Left ventricle myocardium superior (tissue), 1 donor: Measurements from ENCODE around the gene PPM1D. TPM values are rescaled to one million over a fixed set of nuclear protein-coding genes. Genes with fewer than 3 reads are reported as not detected.

ENCODE experiments used
- ATAC-seq: fragments of 200-7000 bp; cut with Tn5 transposase; one replicate; pipeline ENCODE4 v1.9.1; 2020; ENCODE audit warnings: mild to moderate bottlenecking, moderate library complexity
- DNase-seq: peaks from one replicate; pipeline ENCODE4 v3.0.0-alpha.2; 2020
- intact Hi-C: fragments of 100-400 bp; cut with micrococcal nuclease; formaldehyde crosslinking; loops from one replicate; pipeline ENCODE4 v1.11.0; 2022
- total RNA-seq: library from RNA; stranded (reverse); fragmentation: NEBNext Ultra II Directional; extraction: Animal tissue kit (Norgen Biotek cat#: 25700); gene quantifications from one replicate; pipeline ENCODE4 v1.2.1, GENCODE V29; 2021
- donor health status: DM: no; HTN: yes; CAD: no; lungs with severe emphysema.

PPM1D gene
- total RNA-seq, 1 donor from 2014 or later: 7.4 TPM

GRCh38 chr17:60712675-60713074, 112.7 kb downstream of the PPM1D start:
- DNase-seq: no peak
- intact Hi-C loops: no loop called here
- no peak for ATAC-seq

GRCh38 chr17:60713608-60714007, 113.6 kb downstream of the PPM1D start:
- no peak for DNase-seq
- ATAC-seq: no peak
- intact Hi-C loops: no loop called here

Other genes starting within 250 kb of the PPM1D start
- 26.2 TPM for gene USP32, start 208.1 kb upstream of the PPM1D start, total RNA-seq
- not detected for gene CHCT1, start 177.7 kb upstream of the PPM1D start, total RNA-seq
- 22.7 TPM for gene APPBP2, start 74.0 kb upstream of the PPM1D start, total RNA-seq
- gene BCAS3, start 77.7 kb downstream of the PPM1D start, total RNA-seq: 15.9 TPM